H1 (cell line): ENCODE measurements around the gene MIPEP. TPM values are rescaled to one million over a fixed set of nuclear protein-coding genes. Genes with fewer than 3 reads are reported as not detected.
A peak's percentile ranks its signal among the peaks of the same experiment; 100 is the strongest.

Experiments used
- CTCF ChIA-PET: fragments of 300-600 bp; sonication (Branson Sonifier 250); formaldehyde crosslinking; loops from one replicate; lab custom pipeline; 2021; ENCODE audit not compliant: partially characterized antibody; lab: Charles Lee
- POLR2A ChIA-PET: fragments of 300-600 bp; sonication (Branson Sonifier 250); formaldehyde crosslinking; loops from one replicate; lab custom pipeline; 2021; ENCODE audit warnings: inconsistent platforms; ENCODE audit not compliant: partially characterized antibody; lab: Charles Lee
- DNase-seq, 2 experiments: peaks; one replicate each; pipeline versions ENCODE4 v3.0.0 to v3.0.0-alpha.2; 2010 to 2022; ENCODE audit warnings: low spot score in 2 of 2, low read depth in 1 of 2, mixed read lengths in 1 of 2
- FAIRE-seq: peaks from 2 replicates; lab custom pipeline; 2011; peaks lifted over from hg19 to GRCh38; lab: Jason Lieb, UNC
- H2AFZ ChIP-seq: 2 replicates; pipeline ENCODE4 v1.8.1; 2012; ENCODE audit warnings: low read length, inconsistent platforms
- H2AK5ac ChIP-seq: 2 replicates; pipeline ENCODE4 v1.6.1; 2013; ENCODE audit warnings: low read depth, low read length
- H2BK120ac ChIP-seq: replicated peaks from 2 replicates; pipeline ENCODE3; 2013; ENCODE audit warnings: low read depth, low read length, inconsistent platforms
- H2BK12ac ChIP-seq: 2 replicates; pipeline ENCODE4 v1.6.1; 2013; ENCODE audit warnings: low read depth, low read length
- H2BK15ac ChIP-seq: 2 replicates; pipeline ENCODE4 v1.6.1; 2013; ENCODE audit warnings: low read length
- H2BK20ac ChIP-seq: 2 replicates; pipeline ENCODE4 v1.6.1; 2013; ENCODE audit warnings: low read length
- H2BK5ac ChIP-seq: 2 replicates; pipeline ENCODE4 v1.6.1; 2013; ENCODE audit warnings: low read depth, low read length
- H3K14ac ChIP-seq: 2 replicates; pipeline ENCODE4 v1.6.1; 2013; ENCODE audit warnings: inconsistent platforms; ENCODE audit not compliant: insufficient read length
- H3K18ac ChIP-seq: 2 replicates; pipeline ENCODE4 v1.6.1; 2013; ENCODE audit warnings: low read length; ENCODE audit errors: extremely low read depth
- H3K23ac ChIP-seq: 2 replicates; pipeline ENCODE4 v1.6.1; 2013; ENCODE audit warnings: inconsistent platforms; ENCODE audit not compliant: insufficient read length
- H3K23me2 ChIP-seq: 2 replicates; pipeline ENCODE4 v1.6.1; 2013; ENCODE audit warnings: low read depth, low read length
- H3K27ac ChIP-seq: 2 replicates; pipeline ENCODE4 v1.6.1; 2011; ENCODE audit warnings: low read depth, low read length, inconsistent platforms
- H3K27me3 ChIP-seq, 4 experiments: replicated peaks in 1 of 4; 1 replicate in 1 of 4; 2 replicates in 3 of 4; pipeline versions ENCODE4 v1.6.1 to v1.8.1; 2011 to 2013; ENCODE audit warnings: low read length in 3 of 4, mild to moderate bottlenecking in 3 of 4, inconsistent platforms in 2 of 4, mixed read lengths in 2 of 4, moderate library complexity in 1 of 4; ENCODE audit not compliant: control insufficient read depth in 3 of 4, insufficient read depth in 3 of 4; ENCODE audit errors: extremely low read depth in 1 of 4
- H3K36me3 ChIP-seq, 4 experiments: 2 replicates each; pipeline versions ENCODE4 v1.6.1 to v1.8.1; 2011 to 2013; ENCODE audit warnings: mild to moderate bottlenecking in 4 of 4, low read length in 3 of 4, moderate library complexity in 2 of 4, control low read depth in 1 of 4, inconsistent platforms in 1 of 4; ENCODE audit not compliant: insufficient read depth in 4 of 4, control insufficient read depth in 2 of 4
- H3K4ac ChIP-seq: replicated peaks from 2 replicates; pipeline ENCODE3; 2013; ENCODE audit warnings: low read length, low read depth, mixed read lengths, inconsistent platforms; ENCODE audit not compliant: insufficient read length
- H3K4me1 ChIP-seq, 4 experiments: replicated peaks in 1 of 4; 1 replicate in 1 of 4; 2 replicates in 3 of 4; pipeline versions ENCODE4 v1.6.1 to v1.8.1; 2011 to 2013; ENCODE audit warnings: low read length in 3 of 4, inconsistent platforms in 2 of 4, mixed read lengths in 1 of 4; ENCODE audit not compliant: insufficient read depth in 4 of 4, control insufficient read depth in 3 of 4
- H3K4me2 ChIP-seq, 2 experiments: 2 replicates each; pipeline versions ENCODE4 v1.6.1 to v1.8.1; 2011 to 2013; ENCODE audit warnings: low read depth in 2 of 2, low read length in 2 of 2, control low read depth in 1 of 2, inconsistent platforms in 1 of 2, mild to moderate bottlenecking in 1 of 2; ENCODE audit not compliant: insufficient read depth in 1 of 2
- H3K4me3 ChIP-seq, 4 experiments: fragments of 200-600, 300-600 bp in 1 of 4; sonication (generic), shearing (Covaris generic), sonication (Bioruptor Twin) in 1 of 4; 2 replicates each; pipeline versions ENCODE4 v1.5.1 to v1.8.1; 2011 to 2016; ENCODE audit warnings: low read length in 4 of 4, low read depth in 3 of 4, control low read depth in 2 of 4, inconsistent platforms in 2 of 4, mild to moderate bottlenecking in 2 of 4, mixed read lengths in 1 of 4, moderate library complexity in 1 of 4; ENCODE audit not compliant: insufficient read depth in 2 of 4; ENCODE audit errors: extremely low read depth in 1 of 4
- H3K56ac ChIP-seq: replicated peaks from 2 replicates; pipeline ENCODE3; 2013; ENCODE audit warnings: low read depth, mild to moderate bottlenecking, mixed read lengths, low read length, inconsistent platforms; ENCODE audit not compliant: insufficient read length
- H3K79me1 ChIP-seq: 2 replicates; pipeline ENCODE4 v1.6.1; 2013; ENCODE audit warnings: low read depth, low read length, control low read depth
- H3K79me2 ChIP-seq, 2 experiments: 2 replicates each; pipeline versions ENCODE4 v1.6.1 to v1.8.1; 2012 to 2013; ENCODE audit warnings: low read length in 2 of 2, mild to moderate bottlenecking in 2 of 2, inconsistent platforms in 1 of 2; ENCODE audit not compliant: insufficient read depth in 2 of 2, control insufficient read depth in 1 of 2
- H3K9ac ChIP-seq, 4 experiments: replicated peaks in 1 of 4; 1 replicate in 1 of 4; 2 replicates in 3 of 4; pipeline versions ENCODE4 v1.6.1 to v1.8.1; 2011 to 2013; ENCODE audit warnings: low read depth in 3 of 4, low read length in 3 of 4, control low read depth in 2 of 4, mild to moderate bottlenecking in 2 of 4, moderate library complexity in 2 of 4, inconsistent platforms in 1 of 4; ENCODE audit errors: extremely low read depth in 1 of 4
- H3K9me3 ChIP-seq, 2 experiments: 2 replicates each; pipeline versions ENCODE4 v1.6.1 to v1.8.1; 2012 to 2013; ENCODE audit warnings: mild to moderate bottlenecking in 2 of 2, moderate library complexity in 2 of 2, control low read depth in 1 of 2, inconsistent platforms in 1 of 2, low read depth in 1 of 2, low read length in 1 of 2, mixed read lengths in 1 of 2; ENCODE audit not compliant: insufficient read depth in 2 of 2
- H4K20me1 ChIP-seq, 2 experiments: replicated peaks in 1 of 2; 2 replicates each; pipeline versions ENCODE3 to v1.8.1; 2011 to 2013; ENCODE audit warnings: inconsistent platforms in 2 of 2, low read length in 2 of 2, mild to moderate bottlenecking in 1 of 2; ENCODE audit not compliant: insufficient read depth in 2 of 2, control insufficient read depth in 1 of 2
- H4K5ac ChIP-seq: 2 replicates; pipeline ENCODE4 v1.6.1; 2013; ENCODE audit warnings: low read length, low read depth, mixed read lengths, inconsistent platforms; ENCODE audit not compliant: insufficient read length
- H4K8ac ChIP-seq: 2 replicates; pipeline ENCODE4 v1.8.0; 2013; ENCODE audit warnings: mild to moderate bottlenecking, moderate library complexity, low read length, inconsistent platforms; ENCODE audit not compliant: insufficient read depth; ENCODE audit errors: extremely low read depth
- H4K91ac ChIP-seq: replicated peaks from 2 replicates; pipeline ENCODE3; 2013; ENCODE audit warnings: low read length, mixed read lengths, inconsistent platforms; ENCODE audit not compliant: insufficient read length
- CTCF ChIP-seq, 3 experiments: IDR thresholded peaks; 1 replicate in 2 of 3; 2 replicates in 1 of 3; pipeline versions ENCODE4 v1.5.1 to v1.6.1; 2011; ENCODE audit warnings: low read length in 3 of 3, mild to moderate bottlenecking in 3 of 3, inconsistent platforms in 2 of 3, low read depth in 1 of 3, moderate library complexity in 1 of 3; ENCODE audit not compliant: insufficient read depth in 1 of 3; ENCODE audit errors: control extremely low read depth in 1 of 3
- PHF8 ChIP-seq: fragments of 200-600 bp; sonication (generic); conservative IDR thresholded peaks from 2 replicates; pipeline ENCODE4 v1.7.1; 2012; ENCODE audit warnings: low read depth, mild to moderate bottlenecking, inconsistent platforms, low read length, moderate library complexity
- RAD21 ChIP-seq, 2 experiments: IDR thresholded peaks in 1 of 2; conservative IDR thresholded peaks in 1 of 2; 2 replicates each; pipeline ENCODE4 v1.6.1; 2011; ENCODE audit warnings: low read depth in 2 of 2, low read length in 2 of 2, improper control_type of control experiment in 1 of 2, inconsistent platforms in 1 of 2, mild to moderate bottlenecking in 1 of 2, moderate library complexity in 1 of 2
- WGBS, 2 experiments: shearing (Covaris generic) in 1 of 2; methylation state at CpG; one replicate each; pipeline versions ENCODE4 v1.1.6 to v1.1.7; 2013 to 2015; ENCODE audit warnings: low lambda C conversion rate in 2 of 2, mixed read lengths in 2 of 2, inconsistent platforms in 1 of 2, low coverage in 1 of 2, missing lambda C conversion rate in 1 of 2; ENCODE audit not compliant: insufficient replicate concordance in 2 of 2, insufficient coverage in 1 of 2, insufficient read length in 1 of 2; ENCODE audit errors: extremely low coverage in 1 of 2, missing lambda C conversion rate in 1 of 2; 5-methylcytosine and 5-hydroxymethylcytosine counted together
- polyA plus RNA-seq, 7 experiments: library from polyadenylated mRNA; depleted of rRNA in 3 of 7; stranded (reverse) in 5 of 7; unstranded in 2 of 7; fragments of >200 nt in 5 of 7; fragments of 200-250 nt in 2 of 7; gene quantifications; 1 replicate in 5 of 7; 2 replicates in 1 of 7; 4 replicates in 1 of 7; pipeline versions ENCODE4 v1.2.1 to v1.2.3, GENCODE V29; 2011 to 2013; ENCODE audit warnings: missing spikeins in 2 of 7, mixed read lengths in 2 of 7
- total RNA-seq: library from RNA; stranded (reverse); fragmentation: NEBNext Ultra II Directional; extraction: Animal tissue kit (Norgen Biotek cat#: 25700); gene quantifications from 2 replicates; pipeline ENCODE4 v1.2.1, GENCODE V29; 2021

The MIPEP gene
- total and polyA plus RNA-seq, 2 of the 8 experiments (the other 6 are each of a cell fraction or from before 2014, with no cell fraction given) = 24.0 to 24.2 TPM

GRCh38 chr13:23876265-23876664 is 12.9 kb downstream of the MIPEP start:
- Histone ChIP-seq H3K79me1 (no peaks in the 10 kb centered on the region), H4K8ac (no peak overlapping the region), H3K56ac (no peak overlapping the region), H2BK15ac (no peak overlapping the region), H2BK12ac (no peak overlapping the region), H3K23ac (no peak overlapping the region), H4K91ac (no peak overlapping the region), H2BK5ac (no peak overlapping the region), H2AFZ (no peak overlapping the region), H3K79me2 (no peaks in the 10 kb centered on the region), H3K27ac (no peak overlapping the region), H3K23me2 (no peaks in the 10 kb centered on the region), H3K4me3 (no peak overlapping the region), H3K18ac (no peak overlapping the region), H3K14ac (no peak overlapping the region), H3K4me1 (no peaks in the 10 kb centered on the region), H3K9ac (no peak overlapping the region), H4K5ac (no peak overlapping the region), H3K4me2 (no peak overlapping the region), H4K20me1 (no peaks in the 10 kb centered on the region), H3K4ac (no peak overlapping the region), H2BK120ac (no peak overlapping the region), H3K27me3 (no peaks in the 10 kb centered on the region), H2AK5ac (no peak overlapping the region), H2BK20ac (no peak overlapping the region), H3K9me3 (no peaks in the 10 kb centered on the region), H3K36me3 (peaks cover 0 to 7% (median 2%) of the 10 kb centered on the region in 4 experiments; a peak in 2 of 8 replicates)
- CTCF ChIA-PET = interaction anchor here (1.2 to 1.8 kb wide), 3 partner anchors 14 to 135 kb away, joined by 3 to 5 read pairs (median 3); no protein-coding TSS in a partner anchor
- WGBS, 2 experiments = 84% methylated on average over 2 of the region's 2 CpGs; no CpG with 5 or more reads in 1 of the 2 experiments
- TF ChIP-seq CTCF (IDR thresholded peaks at IDR 0.05; ENCODE audit: control extremely low read depth in 1 of 3, insufficient read depth in 1 of 3, low read depth in 1 of 3, low read length in 3 of 3) = peak; percentile 36 to 48 (median 43); a peak in 3 of 4 replicates
- no peak for TF ChIP-seq PHF8
- peak; percentile 39 to 52 for TF ChIP-seq RAD21 (IDR thresholded peaks at IDR 0.05 in 1 of 2, conservative IDR thresholded peaks at IDR 0.05 in 1 of 2; ENCODE audit: low read depth in 2 of 2, low read length in 2 of 2)
- DNase-seq = no peak
- FAIRE-seq = peak; percentile 28
- POLR2A ChIA-PET = interaction anchor here (1.0 kb wide), 1 partner anchor 13 kb away, joined by 3 read pairs; the partner anchor contains the start of gene MIPEP
